C4-2B (cell line): Measurements from ENCODE around the gene EFCAB6.

Experiments used
- CTCF ChIP-seq: fragments of 450-650 bp; conservative IDR thresholded peaks from 2 replicates; pipeline ENCODE4 v1.5.1; 2017; ENCODE audit warnings: mild to moderate bottlenecking
- ZFX ChIP-seq: fragments of 450-650 bp; IDR thresholded peaks from 2 replicates; pipeline ENCODE4 v1.6.1; 2017

- TF ChIP-seq CTCF (no peak), ZFX (no peak)
Measured at GRCh38 chr22:43493297-43493696, 318.8 kb downstream of the EFCAB6 start.
